Amniotic stem cell (primary cell): Measurements from ENCODE around the gene SLC12A6.
"Not testable (repeated sequence)": the region's sequence is repeated elsewhere in the genome, so short reads cannot be mapped to it uniquely, and the experiment has no call there.

Source experiments
- DNase-seq: peaks from one replicate; lab custom pipeline; 2025; lab: John Stamatoyannopoulos, UW

Gene SLC12A6

GRCh38 chr15:34193272-34193671 is 144.3 kb downstream of the SLC12A6 start:
- DNase-seq: not testable (repeated sequence)

GRCh38 chr15:34188711-34189110 is 148.9 kb downstream of the SLC12A6 start:
- no peak for DNase-seq

GRCh38 chr15:34185666-34186065 is 151.9 kb downstream of the SLC12A6 start:
- DNase-seq: no peak

GRCh38 chr15:34182942-34183341 is 154.6 kb downstream of the SLC12A6 start:
- no peak for DNase-seq
